Measurements from ENCODE around the gene IFT22.
A peak's percentile ranks its signal among the peaks of the same experiment; 100 is the strongest.
"Not testable (repeated sequence)": the region's sequence is repeated elsewhere in the genome, so short reads cannot be mapped to it uniquely, and the experiment has no call there.

The IFT22 gene

DNA sequence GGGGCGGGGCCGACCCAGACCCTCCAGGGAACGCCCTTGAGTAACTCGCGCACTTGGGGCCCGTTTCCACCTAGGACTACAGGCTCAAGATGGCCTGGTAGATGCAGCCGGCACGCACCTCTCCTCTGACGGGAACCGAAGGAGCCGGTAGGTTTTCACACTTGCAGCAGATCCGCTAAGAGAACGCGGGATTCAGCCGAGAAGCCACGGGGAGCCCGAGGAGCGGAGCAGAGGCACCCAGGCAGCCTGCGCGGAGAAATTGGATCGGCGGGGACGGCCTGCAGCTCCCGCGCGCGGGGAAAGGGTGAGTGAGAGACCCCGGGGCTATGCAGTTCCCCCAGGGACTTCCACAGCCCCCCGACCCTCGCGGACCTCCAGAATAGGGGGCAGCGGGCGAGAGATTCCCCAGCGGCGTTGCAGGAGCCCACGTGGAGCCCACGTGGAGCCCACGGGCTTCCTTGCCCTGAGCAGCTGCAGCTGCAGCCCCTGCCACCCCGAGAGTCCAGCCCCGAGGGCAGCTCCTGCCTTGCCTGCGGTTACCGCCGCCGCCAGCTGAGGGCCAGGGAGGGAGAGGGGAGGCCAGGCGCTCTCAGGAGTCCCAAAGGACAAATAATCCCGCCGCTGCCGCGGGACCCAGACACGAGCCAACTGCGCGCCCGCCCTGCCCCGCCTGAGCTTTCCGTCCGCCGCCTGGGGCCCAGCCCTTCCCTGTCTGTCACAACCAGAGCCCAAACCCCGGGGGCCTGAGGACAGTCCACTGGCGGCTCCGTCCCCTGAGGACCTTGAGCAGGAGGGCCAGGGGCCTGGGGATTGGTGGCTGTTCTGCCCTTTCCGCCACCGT lies 13.1 kb downstream of the IFT22 start:
- peak; percentile 50 for DNase-seq

DNA sequence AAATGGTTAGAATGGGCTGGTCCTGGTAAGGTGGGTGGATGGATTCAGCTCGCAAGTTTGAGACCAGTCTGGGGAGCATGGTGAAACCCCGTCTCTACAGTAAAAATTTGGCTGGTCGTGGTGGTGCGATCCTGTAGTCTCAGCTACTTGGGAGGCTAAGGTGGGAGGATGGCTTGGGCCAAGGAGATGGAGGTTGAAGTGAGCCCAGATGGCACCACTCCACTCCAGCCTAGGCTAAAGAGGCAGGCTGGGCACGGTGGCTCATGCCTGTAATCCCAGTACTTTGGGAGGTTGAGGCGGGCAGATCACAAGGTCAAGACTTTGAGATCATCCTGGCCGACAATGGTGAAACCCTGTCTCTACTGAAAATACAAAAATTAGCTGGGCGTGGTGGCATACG lies 15.3 kb downstream of the IFT22 start:
- no peak for DNase-seq

DNA sequence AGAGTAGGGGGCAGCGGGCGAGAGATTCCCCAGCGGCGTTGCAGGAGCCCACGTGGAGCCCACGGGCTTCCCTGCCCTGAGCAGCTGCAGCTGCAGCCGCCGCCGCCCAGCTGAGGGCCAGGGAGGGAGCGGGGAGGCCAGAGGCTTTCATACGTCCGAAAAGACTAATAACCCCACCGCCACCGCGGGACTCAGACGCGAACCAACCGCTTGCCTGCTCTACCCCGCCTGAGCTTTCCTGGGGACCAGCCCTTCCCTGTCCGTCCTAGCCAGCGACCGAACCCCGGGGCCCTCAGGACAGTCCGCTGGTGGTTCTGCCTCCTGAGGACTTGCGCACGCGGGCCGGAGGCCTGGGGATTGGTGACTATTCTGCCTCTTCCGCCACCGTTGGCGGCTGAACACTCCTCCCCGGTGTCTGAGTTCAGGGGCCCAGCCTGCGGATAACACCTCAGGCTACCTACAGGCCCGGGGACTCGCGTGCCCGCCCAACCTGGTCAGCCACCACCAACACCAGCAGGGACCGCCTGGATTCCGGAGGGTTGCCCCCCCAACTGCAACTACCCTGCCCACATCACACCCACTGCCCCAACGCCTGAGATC lies 18.4 kb downstream of the IFT22 start:
- no peak for DNase-seq

DNA sequence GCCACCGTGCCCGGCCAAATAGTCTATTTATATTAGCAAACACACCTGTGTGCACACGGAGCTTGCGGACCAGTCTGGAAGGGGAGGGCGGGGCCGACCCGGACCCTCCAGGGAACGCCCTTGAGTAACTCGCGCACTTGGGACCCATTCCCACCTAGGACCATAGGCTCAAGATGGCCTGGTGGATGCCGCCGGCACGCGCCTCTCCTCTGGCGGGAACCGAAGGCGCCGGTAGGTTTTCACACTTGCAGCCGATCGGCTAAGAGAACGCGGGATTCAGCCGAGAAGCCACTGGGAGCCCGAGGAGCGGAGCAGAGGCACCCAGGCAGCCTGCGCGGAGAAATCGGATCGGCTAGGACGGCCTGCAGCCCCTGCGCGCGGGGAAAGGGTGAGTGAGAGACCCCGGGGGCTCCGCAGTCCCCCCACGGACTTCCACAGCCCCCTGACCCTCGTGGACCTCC lies 18.9 kb downstream of the IFT22 start:
- DNase-seq = no peak

DNA sequence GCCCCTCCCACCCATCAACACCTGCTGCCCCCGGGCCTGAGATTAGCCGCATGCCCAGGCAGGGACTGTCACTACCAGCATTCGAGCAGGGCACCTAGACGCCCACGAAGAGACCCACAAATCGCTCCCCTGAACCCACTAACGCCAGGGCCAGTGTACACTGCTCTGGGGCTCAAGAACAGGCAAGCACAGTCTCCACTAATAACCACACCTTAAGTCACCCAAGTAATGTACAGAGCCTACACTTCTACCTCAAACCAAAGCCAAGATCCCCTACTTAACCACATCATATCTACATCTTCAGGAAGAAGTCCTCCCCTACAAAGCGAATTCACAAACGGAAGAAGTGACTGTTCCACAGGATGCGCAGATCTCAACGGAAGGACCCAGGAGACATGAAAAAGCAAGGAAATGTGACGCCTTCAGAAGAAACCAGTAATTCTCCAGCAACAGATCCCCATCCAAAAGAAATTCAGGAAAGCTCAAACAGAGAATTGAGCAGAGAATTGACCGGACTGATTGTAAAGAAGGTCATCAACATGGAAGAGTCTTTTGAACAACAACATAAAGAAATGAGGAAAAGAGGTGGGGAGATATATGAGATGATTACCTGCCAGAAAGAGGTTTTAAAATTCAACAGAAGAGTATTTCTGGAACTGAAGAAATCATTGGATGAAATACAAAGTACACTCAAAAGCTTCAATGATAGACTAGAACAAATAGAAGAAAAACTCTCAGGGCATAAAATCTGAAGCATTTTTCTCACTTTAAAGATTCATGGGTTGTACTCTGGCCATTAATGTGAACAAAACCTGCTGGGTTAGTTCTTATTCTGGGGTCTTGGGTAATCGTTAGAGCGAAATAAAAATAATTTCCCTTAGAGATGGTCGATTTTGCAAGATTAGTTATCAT lies 20.9 kb downstream of the IFT22 start:
- no peak for DNase-seq

DNA sequence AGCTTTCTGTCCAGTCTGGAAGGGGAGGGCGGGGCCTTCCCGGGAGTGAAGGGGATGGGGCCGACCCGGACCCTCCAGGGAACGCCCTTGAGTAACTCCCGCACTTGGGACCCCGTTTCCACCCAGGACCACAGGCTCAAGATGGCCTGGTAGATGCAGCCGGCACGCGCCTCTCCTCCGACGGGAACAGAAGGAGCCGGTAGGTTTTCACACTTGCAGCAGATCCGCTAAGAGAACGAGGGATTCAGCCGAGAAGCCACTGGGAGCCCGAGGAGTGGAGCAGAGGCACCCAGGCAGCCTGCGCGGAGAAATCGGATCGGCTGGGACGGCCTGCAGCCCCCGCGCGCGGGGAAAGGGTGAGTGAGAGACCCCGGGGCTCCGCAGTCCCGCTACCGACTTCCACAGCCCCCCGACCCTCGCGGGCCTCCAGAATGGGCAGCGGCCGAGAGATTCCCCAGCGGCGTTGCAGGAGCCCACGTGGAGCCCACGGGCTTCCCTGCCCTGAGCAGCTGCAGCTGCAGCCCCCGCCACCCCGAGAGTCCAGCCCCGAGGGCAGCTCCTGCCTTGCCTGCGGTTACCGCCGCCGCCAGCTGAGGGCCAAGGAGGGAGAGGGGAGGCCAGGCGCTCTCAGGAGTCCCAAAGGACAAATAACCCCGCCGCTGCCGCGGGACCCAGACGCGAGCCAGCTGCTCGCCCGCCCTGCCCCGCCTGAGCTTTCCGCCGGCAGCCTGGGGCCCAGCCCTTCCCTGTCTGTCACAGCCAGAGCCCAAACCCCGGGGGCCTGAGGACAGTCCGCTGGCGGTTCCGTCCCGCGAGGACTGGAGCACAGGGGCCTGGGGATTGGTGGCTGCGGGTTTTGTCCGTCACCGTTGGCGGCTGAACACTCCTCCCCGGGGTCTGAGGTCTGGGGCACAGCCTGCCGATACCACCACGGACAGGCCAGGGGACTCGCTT lies 21.8 kb downstream of the IFT22 start:
- no peak for DNase-seq

DNA sequence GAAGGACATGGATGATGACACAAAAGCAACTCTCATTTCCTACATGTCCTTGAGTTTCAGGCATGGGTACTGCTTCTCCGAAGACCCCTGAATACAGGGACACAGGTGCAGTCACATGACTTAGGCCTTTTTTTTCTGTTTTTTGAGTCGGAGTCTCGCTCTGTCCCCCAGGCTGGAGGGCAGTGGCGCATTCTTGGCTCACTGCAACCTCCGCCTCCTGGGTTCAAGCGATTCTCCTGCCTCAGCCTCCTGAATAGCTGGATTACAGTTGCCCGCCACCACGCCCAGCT lies 26.8 kb downstream of the IFT22 start:
- DNase-seq = no peak

DNA sequence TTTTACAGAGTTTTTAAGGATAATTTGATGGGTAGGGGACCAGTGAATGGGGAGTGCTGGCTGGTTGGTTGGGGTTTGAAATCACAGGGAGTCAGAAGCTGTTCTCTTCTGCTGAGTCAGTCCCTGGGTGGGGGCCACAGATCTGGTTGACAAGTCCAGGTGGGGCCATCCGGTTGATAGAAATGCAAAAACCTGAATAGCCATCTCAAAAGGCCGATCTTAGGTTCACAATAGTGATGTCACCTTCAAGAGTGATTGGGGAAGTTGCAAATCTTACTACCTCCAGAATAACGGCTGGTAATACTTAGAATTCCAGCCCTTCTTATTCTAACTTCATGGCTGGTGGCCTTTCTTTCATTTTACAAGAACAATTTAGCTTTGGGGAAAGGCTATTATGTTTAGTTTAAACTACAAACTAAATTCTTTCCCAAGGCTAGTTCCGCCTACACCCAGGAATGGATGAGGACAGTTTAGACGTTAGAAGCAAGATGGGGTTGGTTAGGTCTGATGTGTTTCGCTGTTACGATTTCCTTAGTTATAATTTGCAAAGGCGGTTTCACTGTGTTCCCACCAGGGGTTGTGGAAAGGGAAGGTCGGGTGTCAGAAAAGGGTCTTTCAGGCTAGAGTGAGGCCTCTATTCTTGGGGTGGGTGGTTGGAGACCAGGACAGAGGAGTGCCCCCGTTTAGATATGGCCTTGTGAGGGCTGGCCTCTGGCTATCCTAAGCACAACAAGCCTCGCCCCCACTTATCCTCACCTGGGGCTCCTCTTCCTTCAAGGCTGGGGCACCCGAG lies 27.4 kb downstream of the IFT22 start:
- no peak for DNase-seq

DNA sequence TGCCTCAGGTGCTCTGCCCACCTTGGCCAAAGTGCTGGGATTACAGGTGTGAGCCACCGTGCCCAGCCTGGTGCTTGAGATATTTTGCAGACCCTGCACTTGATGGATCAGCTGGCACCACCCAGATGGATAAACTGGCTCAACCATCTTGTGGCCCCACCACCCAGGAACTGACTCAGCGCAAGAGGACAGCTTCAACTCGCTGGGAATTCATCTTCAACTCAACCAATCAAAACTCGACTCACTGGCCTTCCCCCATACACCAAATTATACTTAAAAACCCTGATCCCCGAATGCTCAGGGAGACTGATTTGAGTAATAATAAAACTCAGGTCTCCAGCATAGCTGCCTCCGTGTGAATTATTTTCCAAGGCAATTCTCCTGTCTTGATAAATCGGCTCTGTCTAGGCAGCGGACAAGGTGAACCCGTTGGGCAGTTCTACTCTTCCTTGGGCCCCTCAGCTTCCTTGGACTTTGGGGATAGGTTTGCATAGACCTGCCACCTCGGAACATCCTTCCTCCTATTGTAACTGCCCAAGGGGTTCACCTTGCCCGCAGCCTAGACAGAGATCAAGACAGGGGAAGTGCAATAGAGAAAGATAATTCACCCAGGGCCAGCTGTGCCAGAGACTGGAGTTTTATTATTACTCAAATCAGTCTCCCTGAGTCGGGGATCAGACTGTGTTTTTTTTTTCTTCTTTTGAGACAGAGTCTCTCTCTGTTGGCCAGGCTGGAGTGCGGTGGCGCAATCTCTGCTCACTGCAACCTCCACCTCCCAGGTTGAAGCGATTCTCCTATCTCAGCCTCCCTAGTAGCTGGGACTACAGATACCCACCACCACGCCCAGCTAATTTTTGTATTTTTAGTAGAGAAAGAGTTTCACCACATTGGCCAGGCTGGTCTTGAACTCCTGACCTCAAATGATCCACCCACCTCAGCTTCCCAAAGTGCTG lies 28.3 kb downstream of the IFT22 start:
- not testable (repeated sequence) for DNase-seq

DNA sequence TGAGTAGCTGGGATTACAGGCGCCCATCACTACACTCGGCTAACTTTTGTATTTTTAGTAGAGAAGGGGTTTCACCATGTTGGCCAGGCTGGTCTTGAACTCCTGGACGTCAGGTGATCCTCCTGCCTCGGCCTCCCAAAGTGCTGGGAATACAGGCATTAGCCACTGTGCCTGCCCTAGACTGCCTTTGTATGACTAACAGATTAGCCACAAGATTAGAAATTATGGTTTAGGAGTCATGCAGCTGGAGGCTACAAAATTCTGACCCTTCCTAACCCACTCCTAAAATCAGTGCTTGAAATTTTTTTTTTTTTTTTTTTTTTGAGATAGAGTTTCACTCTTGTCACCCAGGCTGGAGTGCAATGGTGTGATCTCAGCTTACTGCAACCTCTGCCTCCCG lies 29.0 kb downstream of the IFT22 start:
- DNase-seq = not testable (repeated sequence)

DNA sequence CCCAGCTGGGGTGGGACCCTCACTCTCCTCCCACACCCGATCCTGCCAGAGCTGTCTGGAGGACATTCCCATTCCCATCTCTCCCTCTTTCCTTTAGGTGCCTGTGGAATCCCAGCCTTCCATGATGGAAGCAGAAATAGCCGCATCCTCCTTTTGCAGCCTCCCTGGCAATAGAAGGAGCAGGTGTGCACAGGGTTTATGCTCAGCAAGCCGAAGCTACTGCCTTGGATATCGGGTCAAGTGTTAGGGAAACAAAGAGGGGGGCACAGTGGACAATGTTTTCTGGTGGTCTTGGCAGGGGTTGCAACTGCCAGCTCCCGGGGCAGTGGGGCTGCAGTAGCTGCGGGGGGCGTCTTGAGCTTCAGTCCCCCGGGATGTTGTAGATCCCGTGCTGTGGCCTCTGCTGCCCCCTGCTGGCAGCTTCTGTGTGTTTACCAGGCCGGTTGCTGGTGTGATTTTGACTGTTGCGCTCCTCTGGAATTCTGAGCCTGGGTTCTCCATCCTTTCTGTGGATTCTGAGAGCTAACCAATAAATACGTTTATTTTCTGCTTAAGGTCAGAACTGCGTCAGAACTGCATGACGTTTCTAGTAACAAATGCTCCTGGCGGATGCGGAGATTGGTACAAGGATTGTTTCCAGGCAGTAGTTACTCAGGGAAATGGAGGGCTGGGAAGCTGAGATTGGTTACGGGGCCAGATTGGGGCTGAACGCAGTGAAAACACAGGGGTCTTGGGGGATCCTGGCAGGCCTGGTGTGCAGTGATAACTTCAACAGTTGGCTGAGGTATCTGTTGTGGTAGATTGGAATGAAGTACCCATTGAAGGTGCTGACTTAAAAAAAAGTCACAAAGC lies 31.2 kb downstream of the IFT22 start:
- peak; percentile 9 for DNase-seq

DNA sequence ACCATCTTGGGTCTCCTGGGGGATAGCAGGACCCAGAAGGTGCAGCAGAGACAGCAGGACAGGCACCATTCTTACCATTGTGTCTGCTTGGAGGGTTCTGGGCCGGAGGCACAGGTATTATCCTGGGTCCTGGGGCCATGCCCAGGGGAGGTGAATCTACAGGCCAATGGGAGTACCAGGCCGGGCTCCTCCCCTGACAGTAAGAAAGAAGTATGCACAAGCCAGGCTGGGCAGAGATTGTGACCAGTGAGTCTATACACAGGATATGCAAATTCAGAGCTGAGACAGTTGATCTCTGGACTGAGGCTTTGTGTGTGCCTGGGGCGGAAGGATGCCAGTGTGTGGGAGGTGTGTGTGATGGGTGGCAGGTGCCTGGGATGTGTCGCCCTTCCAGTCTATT lies 31.9 kb downstream of the IFT22 start:
- DNase-seq = not testable (repeated sequence)

DNA sequence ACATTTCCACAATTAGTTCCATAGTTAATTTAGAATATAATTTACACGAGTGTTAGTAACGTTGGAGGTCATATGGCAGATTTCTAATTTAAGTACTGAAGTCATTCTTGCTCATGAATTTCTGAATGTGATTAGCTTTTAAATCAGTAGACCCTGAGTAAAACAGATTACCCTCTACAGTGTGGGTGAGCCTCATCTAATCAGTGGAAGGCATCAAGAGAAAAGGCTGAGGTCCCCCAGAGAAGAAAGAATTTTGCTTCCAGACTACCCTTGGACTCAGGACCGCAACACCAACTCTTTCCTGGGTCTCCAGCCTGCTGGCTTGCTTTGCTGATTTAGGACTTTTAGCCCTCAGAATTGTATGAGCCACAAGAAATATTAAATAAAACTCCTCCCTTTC lies 33.2 kb downstream of the IFT22 start:
- no peak for DNase-seq

DNA sequence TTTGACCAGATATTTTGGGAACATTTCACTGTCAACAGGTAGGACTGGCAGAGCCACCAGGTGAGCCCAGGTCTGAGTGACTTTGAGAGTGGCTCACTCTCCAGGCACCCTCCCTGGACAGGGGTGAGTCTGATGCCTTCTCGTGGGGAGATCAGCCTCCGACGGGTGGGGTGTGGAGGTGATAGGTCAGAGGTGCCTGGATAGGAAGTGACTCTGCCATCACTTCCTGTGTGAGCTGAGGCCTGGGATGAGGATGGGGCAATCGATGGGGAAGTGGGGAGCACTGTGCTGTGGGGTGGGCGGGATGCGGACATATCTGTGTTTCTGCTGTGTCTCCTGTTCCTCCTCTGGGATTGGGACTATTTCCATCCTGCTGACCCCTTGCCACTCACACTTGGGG lies 34.6 kb downstream of the IFT22 start:
- DNase-seq = no peak

DNA sequence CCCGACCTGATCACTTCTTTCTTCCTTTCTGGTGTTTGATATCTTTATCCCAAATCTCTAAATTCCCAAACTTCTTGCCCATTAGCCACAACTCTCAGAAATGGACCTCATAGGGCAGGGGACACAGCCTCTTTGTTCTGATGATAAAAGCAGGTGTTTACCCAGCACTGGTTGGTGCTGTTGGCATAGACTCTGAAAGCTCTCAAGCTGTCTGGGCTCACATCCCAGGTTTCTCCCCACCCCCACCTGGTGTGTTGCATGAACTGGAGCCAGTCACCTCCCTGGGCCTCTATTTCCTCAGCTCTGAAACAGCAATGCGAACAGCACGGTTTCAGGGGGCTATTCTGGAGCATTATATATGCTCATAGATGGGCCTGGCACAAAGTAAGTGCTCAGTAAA lies 35.7 kb downstream of the IFT22 start:
- not testable (repeated sequence) for DNase-seq

DNA sequence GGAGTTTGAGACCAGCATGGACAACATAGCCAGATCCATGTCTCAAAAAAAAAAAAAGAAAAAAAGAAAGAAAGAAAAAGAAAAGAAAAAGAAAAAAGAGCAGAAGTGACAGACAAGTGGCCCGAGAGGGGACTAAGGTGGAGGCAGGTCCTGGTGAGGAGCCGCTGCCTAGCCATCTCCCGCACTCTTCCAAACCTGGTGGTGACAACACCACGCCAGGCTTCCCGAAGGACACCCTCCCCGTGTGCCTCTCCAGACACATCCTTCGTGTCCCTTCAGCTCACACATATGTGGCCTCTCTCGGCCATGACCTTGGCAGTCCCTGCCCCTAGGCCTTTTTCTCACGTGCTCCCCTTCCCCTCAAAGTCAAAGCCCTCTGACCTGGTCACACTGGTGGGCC lies 36.4 kb downstream of the IFT22 start:
- DNase-seq = no peak

DNA sequence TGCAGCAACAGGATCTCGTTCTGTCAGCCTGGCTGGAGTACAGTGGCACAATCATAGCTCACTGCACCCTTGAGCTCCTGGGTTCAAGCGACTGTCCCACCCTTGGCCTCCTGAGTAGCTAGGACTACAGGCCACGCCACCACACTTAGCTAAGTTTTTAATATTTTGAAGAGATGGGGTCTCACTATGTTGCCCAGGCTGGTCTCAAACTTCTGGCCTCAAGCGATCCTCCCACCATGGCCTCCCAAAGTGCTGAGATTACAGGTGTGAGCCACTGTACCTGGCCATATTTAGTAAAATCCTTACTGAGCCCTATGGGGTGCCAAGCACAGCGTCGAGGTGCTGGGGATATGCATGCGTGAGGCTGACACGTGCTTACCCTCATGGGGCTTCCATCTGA lies 40.7 kb downstream of the IFT22 start:
- not testable (repeated sequence) for DNase-seq

DNA sequence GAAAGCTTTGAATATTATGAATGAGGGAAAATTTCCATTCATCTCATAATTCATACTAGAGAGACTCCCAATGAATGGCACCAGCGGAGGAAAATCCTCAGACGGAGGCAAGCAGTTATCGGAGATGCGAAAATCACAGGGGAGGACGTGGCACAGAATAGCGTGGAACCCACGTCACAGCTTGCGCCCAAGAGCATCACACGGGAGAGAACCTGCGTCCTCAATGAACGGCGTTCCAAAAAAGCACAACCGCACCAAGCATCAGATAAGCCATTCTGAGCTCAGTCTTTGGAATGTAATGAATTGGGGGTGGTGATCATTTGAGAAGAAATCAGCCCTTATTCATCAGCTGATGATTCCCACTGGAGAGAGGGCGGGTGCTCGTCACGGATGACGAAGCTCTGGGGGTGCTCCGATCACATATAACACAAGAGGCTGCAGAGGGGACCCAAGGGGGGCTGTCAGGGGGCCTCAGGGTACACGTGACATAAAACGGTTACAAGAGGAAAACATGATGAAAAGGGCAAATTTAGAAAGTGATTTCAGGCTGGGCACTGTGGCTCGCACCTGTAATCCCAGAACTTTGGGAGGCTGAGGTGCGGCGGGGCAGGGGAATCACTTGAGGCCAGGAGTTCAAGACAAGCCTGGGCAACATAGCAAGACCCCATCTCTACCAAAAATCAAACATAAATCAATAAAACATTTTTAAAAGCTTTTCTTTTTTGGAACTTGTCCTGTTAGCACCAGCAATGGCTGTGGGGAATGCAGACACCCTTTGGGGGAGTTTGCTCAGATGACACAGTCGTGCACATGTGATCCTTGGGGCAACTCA lies 42.9 kb downstream of the IFT22 start:
- no peak for DNase-seq
